Spleen (tissue), 7 donors: ENCODE data around the gene TMEM174.

Experiments used
- POLR2A ChIP-seq, 3 donors: fragments of 450-650 bp; IDR thresholded peaks; one replicate each; pipeline ENCODE4 v1.5.1; 2017; ENCODE audit warnings: antibody characterized with exemption in 3 of 3, mild to moderate bottlenecking in 1 of 3
- TF ChIP-seq, protein P1 (sequence below), 11 experiments: fragments of 200-600 bp in 7 of 11; fragments of 450-650 bp in 4 of 11; sonication (generic) in 4 of 11; IDR thresholded peaks in 8 of 11; conservative IDR thresholded peaks in 3 of 11; 1 replicate in 7 of 11; 2 replicates in 4 of 11; pipeline versions ENCODE4 v1.4.0 to v1.8.0; 2016 to 2021; ENCODE audit warnings: antibody characterized with exemption in 11 of 11, inconsistent platforms in 4 of 11, mild to moderate bottlenecking in 1 of 11
- donor health status: DM: no; HTN: no; CAD: no; lungs with moderate emphysema.
- donor health status: DM: no; HTN: no; CAD: no.
- donor health status: DM: no; HTN: no; CAD: no.

DNA sequence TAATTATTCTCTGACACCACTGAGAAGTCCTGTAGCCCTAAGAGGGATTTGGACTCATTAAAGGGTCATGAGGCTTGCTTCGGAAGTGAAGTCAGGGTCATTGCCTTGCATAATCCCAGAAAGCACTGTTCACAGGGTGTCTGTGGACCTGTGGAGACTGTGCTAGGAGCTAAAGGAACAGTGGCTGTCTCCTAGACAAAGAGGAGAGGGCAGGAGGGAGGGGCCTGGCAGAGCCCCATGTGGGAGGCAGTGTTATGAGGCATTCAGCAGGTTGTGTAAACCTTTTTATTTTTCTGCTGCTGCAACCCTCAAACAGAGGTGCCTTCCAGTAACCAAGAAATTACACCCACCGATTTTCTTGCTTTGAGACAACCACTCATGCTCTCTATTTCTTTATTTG lies 3.3 kb downstream of the TMEM174 start:
- TF ChIP-seq, protein P1, sequence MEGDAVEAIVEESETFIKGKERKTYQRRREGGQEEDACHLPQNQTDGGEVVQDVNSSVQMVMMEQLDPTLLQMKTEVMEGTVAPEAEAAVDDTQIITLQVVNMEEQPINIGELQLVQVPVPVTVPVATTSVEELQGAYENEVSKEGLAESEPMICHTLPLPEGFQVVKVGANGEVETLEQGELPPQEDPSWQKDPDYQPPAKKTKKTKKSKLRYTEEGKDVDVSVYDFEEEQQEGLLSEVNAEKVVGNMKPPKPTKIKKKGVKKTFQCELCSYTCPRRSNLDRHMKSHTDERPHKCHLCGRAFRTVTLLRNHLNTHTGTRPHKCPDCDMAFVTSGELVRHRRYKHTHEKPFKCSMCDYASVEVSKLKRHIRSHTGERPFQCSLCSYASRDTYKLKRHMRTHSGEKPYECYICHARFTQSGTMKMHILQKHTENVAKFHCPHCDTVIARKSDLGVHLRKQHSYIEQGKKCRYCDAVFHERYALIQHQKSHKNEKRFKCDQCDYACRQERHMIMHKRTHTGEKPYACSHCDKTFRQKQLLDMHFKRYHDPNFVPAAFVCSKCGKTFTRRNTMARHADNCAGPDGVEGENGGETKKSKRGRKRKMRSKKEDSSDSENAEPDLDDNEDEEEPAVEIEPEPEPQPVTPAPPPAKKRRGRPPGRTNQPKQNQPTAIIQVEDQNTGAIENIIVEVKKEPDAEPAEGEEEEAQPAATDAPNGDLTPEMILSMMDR (IDR thresholded peaks at IDR 0.05 in 8 of 11, conservative IDR thresholded peaks at IDR 0.05 in 3 of 11), result no peak
- TF ChIP-seq POLR2A (IDR thresholded peaks at IDR 0.05), result no peak
